Measurements from ENCODE around the gene CACNA1D. TPM values are rescaled to one million over a fixed set of nuclear protein-coding genes. Genes with fewer than 3 reads are reported as not detected.

CACNA1D gene
- total and polyA plus RNA-seq, 2 donors from 2014 or later = 3.7 to 35.7 TPM

- H3K4me3 ChIP-seq (ENCODE audit: low read length in 3 of 3) = no peak overlapping the region
- H3K4me1 ChIP-seq (ENCODE audit: control insufficient read depth in 2 of 3, insufficient read depth in 2 of 3, low read depth in 1 of 3, low read length in 3 of 3) = no peaks in the 10 kb centered on the region
- H3K27ac ChIP-seq (ENCODE audit: low read depth in 2 of 2, low read length in 2 of 2) = no peak overlapping the region
- no peak overlapping the region for H3K9ac ChIP-seq (ENCODE audit: low read length in 3 of 3)
- no peaks in the 10 kb centered on the region for H3K9me3 ChIP-seq (ENCODE audit: control insufficient read depth in 2 of 3, insufficient read depth in 1 of 3, low read length in 3 of 3)
- H3K27me3 ChIP-seq (ENCODE audit: control insufficient read depth, insufficient read depth, low read length) = no peaks in the 10 kb centered on the region
- FAIRE-seq (no peak), DNase-seq (no peak)
- H3K36me3 ChIP-seq (ENCODE audit: control insufficient read depth in 2 of 3, insufficient read depth in 3 of 3, low read length in 3 of 3) = peaks cover 0 to 31% (median 9%) of the 10 kb centered on the region in 3 donors
- no peak for TF ChIP-seq CTCF (IDR thresholded peaks at IDR 0.05; ENCODE audit: borderline replicate concordance, extremely low read depth, insufficient read depth)
- intact Hi-C loops (cut with DNase I) = no loop called here
Observed at GRCh38 chr3:53823956-53824657, 329.7 kb downstream of the CACNA1D start.

GRCh38 chr3:53824795-53825194 lies 330.4 kb downstream of the CACNA1D start:
- DNase-seq (no peak), FAIRE-seq (no peak)
- TF ChIP-seq CTCF (IDR thresholded peaks at IDR 0.05; ENCODE audit: borderline replicate concordance, extremely low read depth, insufficient read depth) = no peak
- Histone ChIP-seq H3K4me1 (ENCODE audit: control insufficient read depth in 2 of 3, insufficient read depth in 2 of 3, low read depth in 1 of 3, low read length in 3 of 3) (no peaks in the 10 kb centered on the region), H3K27ac (ENCODE audit: low read depth in 2 of 2, low read length in 2 of 2) (no peak overlapping the region), H3K4me3 (ENCODE audit: low read length in 3 of 3) (no peak overlapping the region), H3K27me3 (ENCODE audit: control insufficient read depth, insufficient read depth, low read length) (no peaks in the 10 kb centered on the region), H3K9ac (ENCODE audit: low read length in 3 of 3) (no peak overlapping the region), H3K36me3 (ENCODE audit: control insufficient read depth in 2 of 3, insufficient read depth in 3 of 3, low read length in 3 of 3) (peaks cover 0 to 24% (median 6%) of the 10 kb centered on the region in 3 donors), H3K9me3 (ENCODE audit: control insufficient read depth in 2 of 3, insufficient read depth in 1 of 3, low read length in 3 of 3) (no peaks in the 10 kb centered on the region)
- intact Hi-C loops (cut with DNase I) = no loop called here

- FAIRE-seq (no peak), DNase-seq (no peak)
- intact Hi-C loops (cut with DNase I) = no loop called here
- Histone ChIP-seq H3K27me3 (ENCODE audit: control insufficient read depth, insufficient read depth, low read length) (no peaks in the 10 kb centered on the region), H3K9me3 (ENCODE audit: control insufficient read depth in 2 of 3, insufficient read depth in 1 of 3, low read length in 3 of 3) (no peaks in the 10 kb centered on the region), H3K4me3 (ENCODE audit: low read length in 3 of 3) (no peak overlapping the region), H3K9ac (ENCODE audit: low read length in 3 of 3) (no peak overlapping the region), H3K4me1 (ENCODE audit: control insufficient read depth in 2 of 3, insufficient read depth in 2 of 3, low read depth in 1 of 3, low read length in 3 of 3) (no peaks in the 10 kb centered on the region), H3K36me3 (ENCODE audit: control insufficient read depth in 2 of 3, insufficient read depth in 3 of 3, low read length in 3 of 3) (peaks cover 0 to 15% (median 1%) of the 10 kb centered on the region in 3 donors), H3K27ac (ENCODE audit: low read depth in 2 of 2, low read length in 2 of 2) (no peak overlapping the region)
- TF ChIP-seq CTCF (IDR thresholded peaks at IDR 0.05; ENCODE audit: borderline replicate concordance, extremely low read depth, insufficient read depth) = no peak
Observed at GRCh38 chr3:53826048-53826447, 331.6 kb downstream of the CACNA1D start.

Measured in kidney (tissue), 14 donors.